ENCODE results near the gene AUH. TPM values are rescaled to one million over a fixed set of nuclear protein-coding genes. Genes with fewer than 3 reads are reported as not detected.

The AUH gene
- total RNA-seq, 1 experiment from 2014 or later: 29.0 TPM

GRCh38 chr9:91266448-91266847 is 95.3 kb downstream of the AUH start:
- no peak overlapping the region for H2AFZ ChIP-seq (ENCODE audit: low read depth, low read length, poor library complexity, severe bottlenecking)
- H4K20me1 ChIP-seq (ENCODE audit: insufficient read depth): no peaks in the 10 kb centered on the region
- no peak overlapping the region for H3K4me2 ChIP-seq (ENCODE audit: low read length)
- H3K4me3 ChIP-seq (replicated peaks in 1 of 2; ENCODE audit: low read depth in 1 of 2, low read length in 2 of 2): no peak overlapping the region
- H3K9ac ChIP-seq (ENCODE audit: low read length): no peak overlapping the region
- intact Hi-C loops (cut with micrococcal nuclease): no loop called here
- BruUV-seq (replicated peaks): no TSS peak
- H3K27ac ChIP-seq (ENCODE audit: low read depth, low read length): no peak overlapping the region
- ATAC-seq (no peak), DNase-seq (ENCODE audit: low read depth, low spot score) (no peak)
- no peaks in the 10 kb centered on the region for H3K27me3 ChIP-seq (ENCODE audit: insufficient read depth, low read length)
- POLR2A ChIA-PET: no interaction called here
- TF ChIP-seq ZFX (IDR thresholded peaks at IDR 0.05): no peak
- no peak for TF ChIP-seq CTCF (IDR thresholded peaks at IDR 0.05 in 2 of 3, conservative IDR thresholded peaks at IDR 0.05 in 1 of 3; ENCODE audit: borderline replicate concordance in 1 of 3, insufficient read depth in 1 of 3, low read depth in 2 of 3, low read length in 2 of 3)
- TF ChIP-seq ATF3 (IDR thresholded peaks at IDR 0.05): no peak
- TF ChIP-seq, protein P1, sequence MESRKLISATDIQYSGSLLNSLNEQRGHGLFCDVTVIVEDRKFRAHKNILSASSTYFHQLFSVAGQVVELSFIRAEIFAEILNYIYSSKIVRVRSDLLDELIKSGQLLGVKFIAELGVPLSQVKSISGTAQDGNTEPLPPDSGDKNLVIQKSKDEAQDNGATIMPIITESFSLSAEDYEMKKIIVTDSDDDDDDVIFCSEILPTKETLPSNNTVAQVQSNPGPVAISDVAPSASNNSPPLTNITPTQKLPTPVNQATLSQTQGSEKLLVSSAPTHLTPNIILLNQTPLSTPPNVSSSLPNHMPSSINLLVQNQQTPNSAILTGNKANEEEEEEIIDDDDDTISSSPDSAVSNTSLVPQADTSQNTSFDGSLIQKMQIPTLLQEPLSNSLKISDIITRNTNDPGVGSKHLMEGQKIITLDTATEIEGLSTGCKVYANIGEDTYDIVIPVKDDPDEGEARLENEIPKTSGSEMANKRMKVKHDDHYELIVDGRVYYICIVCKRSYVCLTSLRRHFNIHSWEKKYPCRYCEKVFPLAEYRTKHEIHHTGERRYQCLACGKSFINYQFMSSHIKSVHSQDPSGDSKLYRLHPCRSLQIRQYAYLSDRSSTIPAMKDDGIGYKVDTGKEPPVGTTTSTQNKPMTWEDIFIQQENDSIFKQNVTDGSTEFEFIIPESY (IDR thresholded peaks at IDR 0.05; ENCODE audit: extremely low read depth, insufficient replicate concordance, low read length): no peak
- TF ChIP-seq POLR2AphosphoS5 (IDR thresholded peaks at IDR 0.05; ENCODE audit: low read depth, low read length): no peak
- no peak for TF ChIP-seq FOSL1 (IDR thresholded peaks at IDR 0.05; ENCODE audit: low read depth)
- TF ChIP-seq SP1 (IDR thresholded peaks at IDR 0.05; ENCODE audit: low read depth): no peak
- no peak for TF ChIP-seq TCF7L2 (IDR thresholded peaks at IDR 0.05; ENCODE audit: borderline replicate concordance, extremely low read depth, insufficient read depth, insufficient read length)
- TF ChIP-seq EZH2phosphoT487 (IDR thresholded peaks at IDR 0.05; ENCODE audit: borderline replicate concordance): no peak
- TF ChIP-seq, protein P2, sequence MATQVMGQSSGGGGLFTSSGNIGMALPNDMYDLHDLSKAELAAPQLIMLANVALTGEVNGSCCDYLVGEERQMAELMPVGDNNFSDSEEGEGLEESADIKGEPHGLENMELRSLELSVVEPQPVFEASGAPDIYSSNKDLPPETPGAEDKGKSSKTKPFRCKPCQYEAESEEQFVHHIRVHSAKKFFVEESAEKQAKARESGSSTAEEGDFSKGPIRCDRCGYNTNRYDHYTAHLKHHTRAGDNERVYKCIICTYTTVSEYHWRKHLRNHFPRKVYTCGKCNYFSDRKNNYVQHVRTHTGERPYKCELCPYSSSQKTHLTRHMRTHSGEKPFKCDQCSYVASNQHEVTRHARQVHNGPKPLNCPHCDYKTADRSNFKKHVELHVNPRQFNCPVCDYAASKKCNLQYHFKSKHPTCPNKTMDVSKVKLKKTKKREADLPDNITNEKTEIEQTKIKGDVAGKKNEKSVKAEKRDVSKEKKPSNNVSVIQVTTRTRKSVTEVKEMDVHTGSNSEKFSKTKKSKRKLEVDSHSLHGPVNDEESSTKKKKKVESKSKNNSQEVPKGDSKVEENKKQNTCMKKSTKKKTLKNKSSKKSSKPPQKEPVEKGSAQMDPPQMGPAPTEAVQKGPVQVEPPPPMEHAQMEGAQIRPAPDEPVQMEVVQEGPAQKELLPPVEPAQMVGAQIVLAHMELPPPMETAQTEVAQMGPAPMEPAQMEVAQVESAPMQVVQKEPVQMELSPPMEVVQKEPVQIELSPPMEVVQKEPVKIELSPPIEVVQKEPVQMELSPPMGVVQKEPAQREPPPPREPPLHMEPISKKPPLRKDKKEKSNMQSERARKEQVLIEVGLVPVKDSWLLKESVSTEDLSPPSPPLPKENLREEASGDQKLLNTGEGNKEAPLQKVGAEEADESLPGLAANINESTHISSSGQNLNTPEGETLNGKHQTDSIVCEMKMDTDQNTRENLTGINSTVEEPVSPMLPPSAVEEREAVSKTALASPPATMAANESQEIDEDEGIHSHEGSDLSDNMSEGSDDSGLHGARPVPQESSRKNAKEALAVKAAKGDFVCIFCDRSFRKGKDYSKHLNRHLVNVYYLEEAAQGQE (IDR thresholded peaks at IDR 0.05; ENCODE audit: low read depth): no peak
- TF ChIP-seq EZH2 (IDR thresholded peaks at IDR 0.05): no peak
- no peak for TF ChIP-seq ZNF274 (IDR thresholded peaks at IDR 0.05; ENCODE audit: low read depth, low read length)
- no peak for TF ChIP-seq ELF1 (IDR thresholded peaks at IDR 0.05; ENCODE audit: borderline replicate concordance, low read depth)
- TF ChIP-seq YY1 (IDR thresholded peaks at IDR 0.05; ENCODE audit: extremely low read depth, insufficient replicate concordance, low read depth, low read length): no peak
- TF ChIP-seq RAD21 (IDR thresholded peaks at IDR 0.05; ENCODE audit: low read depth): no peak
- TF ChIP-seq POLR2A (IDR thresholded peaks at IDR 0.05; ENCODE audit: borderline replicate concordance, extremely low read depth, insufficient read depth, insufficient read length): no peak
- CTCF ChIA-PET: no interaction called here
- no peaks in the 10 kb centered on the region for H3K79me2 ChIP-seq (ENCODE audit: insufficient read depth, low read length)
- H3K9me2 ChIP-seq (ENCODE audit: insufficient read depth): no peaks in the 10 kb centered on the region
- H3K4me1 ChIP-seq (ENCODE audit: control insufficient read depth in 1 of 2, insufficient read depth in 2 of 2, low read length in 2 of 2): no peaks in the 10 kb centered on the region
- RAD21 ChIA-PET (ENCODE audit: low non-redundant PET in 1 of 2, low total read pairs in 2 of 2, uncharacterized antibody in 2 of 2, unreplicated experiment in 2 of 2): no interaction called here
- no peaks in the 10 kb centered on the region for H3K9me3 ChIP-seq (ENCODE audit: control insufficient read depth in 1 of 2, insufficient read depth in 1 of 2, low read depth in 1 of 2, low read length in 2 of 2)
- H3K36me3 ChIP-seq (ENCODE audit: control insufficient read depth in 1 of 2, insufficient read depth in 2 of 2, low read length in 2 of 2): no peaks in the 10 kb centered on the region

All from HCT116 (cell line).